ENCODE measurements around the gene ISG20L2. TPM values are rescaled to one million over a fixed set of nuclear protein-coding genes. Genes with fewer than 3 reads are reported as not detected.

The ISG20L2 gene
- total RNA-seq, 1 experiment from 2014 or later = 14.3 TPM

DNA sequence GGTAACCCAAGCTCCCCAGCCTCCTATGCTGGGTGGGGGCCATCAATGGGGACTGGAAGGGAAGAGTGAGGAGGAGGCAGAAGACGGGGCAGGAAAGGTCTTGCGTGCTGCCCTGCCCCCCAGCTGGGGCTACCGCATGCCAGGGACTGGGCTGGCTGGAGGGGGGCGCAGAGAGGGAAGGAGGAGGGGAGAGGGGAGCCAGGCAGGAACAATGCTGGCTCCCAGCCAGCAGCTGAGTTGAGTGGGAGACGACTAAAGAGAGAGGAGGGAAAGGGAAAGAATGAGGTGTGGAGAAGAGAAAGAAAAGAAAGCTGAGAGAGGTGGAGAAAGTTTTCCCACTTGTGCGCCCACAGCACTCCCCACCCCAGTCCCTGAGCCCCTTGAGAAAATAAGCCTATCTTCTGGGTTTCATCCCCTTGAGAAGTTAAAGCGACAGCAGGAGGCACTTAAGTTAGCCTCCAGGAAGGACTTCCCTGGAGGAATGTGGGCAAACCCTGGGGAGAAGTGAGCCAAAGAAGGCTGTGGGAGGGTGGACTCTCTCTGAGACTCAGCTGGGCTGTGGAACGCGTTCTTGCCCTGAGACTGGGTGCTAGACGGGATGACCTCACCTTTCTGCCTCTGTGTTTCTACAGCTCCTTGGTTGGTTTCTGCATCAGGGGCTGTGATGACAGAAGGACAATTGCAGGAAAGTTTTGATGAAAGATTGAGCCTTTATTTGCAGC is 38.5 kb downstream of the ISG20L2 start:
- DNase-seq (ENCODE audit: low read depth) = no peak

DNA sequence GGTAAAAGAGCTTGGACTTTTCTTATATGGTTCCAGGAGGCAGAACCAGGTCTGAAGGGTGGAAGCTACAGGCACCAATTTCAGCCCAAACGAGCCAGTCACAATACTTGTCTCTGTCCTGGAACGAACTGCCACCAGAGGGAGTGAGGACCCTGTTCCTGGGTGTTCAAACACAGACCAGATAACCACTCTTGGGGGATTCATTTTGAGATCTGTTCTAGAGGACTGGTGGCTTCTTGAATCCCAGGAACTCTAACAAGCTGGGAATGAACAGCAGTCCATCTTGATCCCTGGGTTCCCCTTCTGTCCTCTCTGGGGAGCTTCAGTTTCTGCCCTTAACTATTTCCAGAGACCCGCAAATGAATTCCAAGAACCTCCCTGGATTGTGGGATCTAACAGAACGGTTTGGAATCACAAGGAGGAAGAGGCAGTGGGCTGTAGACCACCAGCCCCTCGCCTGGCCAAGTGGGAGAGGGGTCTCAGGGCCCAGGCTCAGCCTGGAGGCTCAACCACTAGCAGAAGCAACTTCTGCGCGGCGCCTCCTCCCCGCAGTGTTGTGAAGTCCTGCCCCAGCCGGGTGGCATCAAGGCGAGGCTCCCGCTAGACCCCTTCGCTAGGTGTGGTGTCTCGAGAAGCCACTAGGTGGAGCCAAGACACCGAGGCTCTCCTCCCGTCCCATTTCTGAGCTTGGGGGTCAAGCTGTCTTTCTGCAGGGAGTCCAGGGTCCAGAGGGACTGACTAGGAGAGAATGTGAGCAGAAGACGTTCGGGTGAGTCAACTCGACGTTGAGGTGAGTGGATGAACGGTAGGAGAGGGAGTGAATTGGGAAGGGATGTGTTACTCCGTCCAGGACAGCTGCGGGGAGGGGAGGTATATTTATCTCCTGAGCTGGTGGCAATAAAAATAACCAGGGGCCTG is 39.3 kb downstream of the ISG20L2 start:
- peak; percentile 78 for DNase-seq (ENCODE audit: low read depth)

DNA sequence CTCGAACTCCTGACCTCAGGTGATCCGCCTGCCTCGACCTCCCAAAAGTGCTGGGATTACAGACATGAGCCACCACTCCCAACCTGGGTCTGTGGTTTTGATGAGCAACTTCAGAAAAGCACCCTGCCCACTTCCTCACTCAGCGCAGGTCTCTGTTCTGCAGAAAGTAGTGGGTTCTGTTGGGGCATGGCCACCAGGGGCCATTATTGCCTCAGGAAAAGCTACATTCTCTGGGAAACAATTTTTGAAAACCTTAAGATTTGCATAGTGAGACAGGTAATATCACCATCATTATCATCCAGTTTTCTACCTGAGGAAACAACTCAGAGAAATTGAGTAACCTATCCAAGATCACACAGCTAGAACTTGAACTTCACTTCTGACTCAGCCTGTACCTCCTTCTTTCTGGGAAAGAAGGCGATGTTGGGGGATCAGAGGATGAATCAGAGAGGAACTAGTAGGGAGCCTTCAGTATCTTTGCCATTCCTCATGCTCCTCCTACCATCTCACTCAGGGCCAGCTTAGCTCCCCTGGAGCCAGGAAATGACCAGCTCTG is 44.3 kb downstream of the ISG20L2 start:
- DNase-seq (ENCODE audit: low read depth) = no peak

DNA sequence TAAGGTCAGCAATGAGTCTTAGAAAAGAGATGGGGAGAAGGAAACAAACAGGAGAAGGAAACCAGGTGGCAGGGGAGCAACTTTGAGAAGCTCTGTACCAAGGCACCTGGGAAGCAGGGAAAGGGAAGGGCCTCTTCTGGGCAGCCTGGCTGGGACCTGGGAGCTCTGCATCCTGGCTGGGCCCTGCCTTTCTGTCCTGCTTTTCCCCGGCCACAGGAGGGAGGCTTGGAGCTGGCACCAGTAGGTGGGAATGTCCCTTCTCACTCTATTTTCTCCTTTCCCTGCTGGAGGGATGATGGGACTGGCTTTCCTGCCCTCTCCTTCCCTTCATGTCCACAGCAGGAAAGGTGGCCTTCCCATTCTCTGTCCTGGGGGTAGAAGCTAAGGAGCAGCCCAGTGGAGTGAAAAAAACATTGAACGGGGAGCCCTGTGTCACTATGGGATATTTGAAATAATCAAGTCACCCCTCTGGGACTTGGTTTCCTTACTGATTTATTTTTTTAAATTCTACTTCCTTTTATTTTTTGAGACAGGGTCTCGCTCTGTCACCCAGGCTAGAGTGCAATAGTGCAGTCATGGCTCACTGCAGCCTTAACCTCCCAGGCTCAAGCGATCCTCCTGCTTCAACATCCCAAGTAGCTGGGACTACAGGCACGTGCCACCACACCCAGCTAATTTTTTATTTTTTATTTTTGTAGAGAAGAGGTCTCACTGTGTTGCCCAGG is 46.2 kb downstream of the ISG20L2 start:
- no peak for DNase-seq (ENCODE audit: low read depth)

DNA sequence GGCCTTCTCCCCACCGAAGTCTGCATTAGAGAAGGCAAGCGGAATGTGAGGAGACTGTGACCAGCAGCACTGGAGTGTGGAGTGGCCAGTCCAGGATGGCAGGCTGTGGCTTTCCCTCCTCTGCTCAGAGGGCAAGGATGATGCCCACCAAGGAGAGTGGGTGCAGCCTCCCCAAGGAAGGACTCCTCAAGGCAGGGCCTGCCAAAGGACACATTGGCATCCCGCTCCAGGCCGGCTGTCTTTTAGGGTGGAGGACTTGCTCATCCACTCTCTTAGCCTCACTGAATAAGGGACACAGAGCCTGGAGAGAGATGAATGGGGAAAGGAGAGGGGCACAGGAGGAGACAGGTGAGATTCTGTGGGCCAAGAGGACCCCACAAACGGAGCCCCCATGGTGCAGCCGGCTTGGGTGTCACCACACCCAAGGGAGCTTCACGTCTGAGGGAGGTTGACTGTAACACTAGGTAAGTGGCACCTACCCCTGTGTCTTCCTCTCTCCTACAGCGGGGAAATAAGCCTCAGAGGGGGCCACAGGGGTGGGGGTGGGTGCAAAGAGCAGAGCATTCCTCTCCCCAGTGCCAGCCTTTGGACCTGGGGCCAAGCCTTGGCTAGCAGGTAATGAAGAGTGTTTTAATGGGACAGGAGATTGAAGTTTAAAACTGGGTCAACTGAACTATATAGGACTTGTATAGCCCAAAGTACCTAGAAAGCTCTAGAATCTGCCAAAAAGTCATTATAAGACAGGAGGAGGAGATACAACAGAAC is 47.2 kb downstream of the ISG20L2 start:
- DNase-seq (ENCODE audit: low read depth) = no peak

DNA sequence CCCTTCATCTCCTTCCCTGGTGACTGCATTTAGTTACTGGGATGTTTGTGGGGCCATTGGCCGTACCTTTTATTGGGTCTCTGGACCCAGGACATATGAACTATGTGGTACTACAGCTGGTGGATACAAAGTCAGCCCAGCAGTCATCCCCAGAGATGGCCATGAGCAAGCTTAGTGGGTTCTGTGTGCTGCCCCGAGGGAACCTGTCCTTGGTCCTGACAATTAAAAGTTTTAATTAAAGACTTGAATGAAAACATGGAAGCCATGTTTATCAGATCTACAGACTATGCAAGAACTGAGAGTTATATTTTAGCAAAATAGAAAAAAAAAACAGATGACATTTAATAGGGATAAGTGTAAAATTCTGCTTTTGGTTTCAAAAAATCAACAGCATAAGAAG is 48.5 kb downstream of the ISG20L2 start:
- DNase-seq (ENCODE audit: low read depth) = no peak

DNA sequence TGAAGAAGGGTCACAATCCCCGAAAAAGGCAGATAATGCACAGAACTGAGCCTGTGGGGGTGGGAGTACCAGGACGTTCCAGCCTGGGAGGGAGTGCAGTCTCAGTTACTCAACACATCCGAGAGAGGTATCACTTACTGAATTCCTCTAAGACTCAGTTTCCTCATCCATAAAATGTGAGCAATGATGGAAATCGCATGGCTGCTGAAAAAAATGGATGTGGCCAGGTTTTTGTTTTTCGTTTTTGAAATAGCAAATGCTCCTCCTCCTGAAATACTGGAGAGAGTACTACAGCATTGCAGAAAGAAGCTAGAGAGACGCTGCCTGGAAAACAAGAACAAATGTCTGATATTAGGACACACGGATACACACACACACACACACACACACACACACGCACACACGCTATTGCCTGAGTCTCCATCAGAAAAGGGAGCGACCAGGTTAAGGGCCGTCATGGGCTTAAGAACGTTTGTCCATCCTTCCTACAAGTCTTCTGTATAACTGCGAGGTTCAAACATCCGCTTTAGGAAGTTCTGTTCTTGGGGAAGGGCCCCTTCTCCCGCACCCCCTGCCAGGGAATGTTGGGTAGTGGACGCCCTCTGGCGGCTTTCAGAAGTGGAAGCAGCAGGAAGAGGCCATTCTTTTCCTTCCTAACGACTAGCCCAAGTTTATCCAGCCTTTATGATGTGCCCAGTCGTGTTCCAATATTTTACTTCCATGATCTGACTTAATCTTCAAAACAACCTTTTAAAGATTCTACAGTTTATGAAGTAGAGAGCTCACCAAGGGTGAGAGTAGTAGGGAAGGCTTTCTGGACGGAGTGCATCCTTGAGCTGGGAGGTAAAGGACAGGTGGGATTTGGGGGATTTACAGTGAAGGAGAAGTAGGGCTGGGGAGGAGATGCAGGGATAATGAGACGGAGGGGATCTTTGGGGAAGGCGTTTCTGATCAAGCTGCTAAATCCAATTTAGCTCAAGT is 50.7 kb downstream of the ISG20L2 start:
- DNase-seq (ENCODE audit: low read depth) = peak; percentile 77

DNA sequence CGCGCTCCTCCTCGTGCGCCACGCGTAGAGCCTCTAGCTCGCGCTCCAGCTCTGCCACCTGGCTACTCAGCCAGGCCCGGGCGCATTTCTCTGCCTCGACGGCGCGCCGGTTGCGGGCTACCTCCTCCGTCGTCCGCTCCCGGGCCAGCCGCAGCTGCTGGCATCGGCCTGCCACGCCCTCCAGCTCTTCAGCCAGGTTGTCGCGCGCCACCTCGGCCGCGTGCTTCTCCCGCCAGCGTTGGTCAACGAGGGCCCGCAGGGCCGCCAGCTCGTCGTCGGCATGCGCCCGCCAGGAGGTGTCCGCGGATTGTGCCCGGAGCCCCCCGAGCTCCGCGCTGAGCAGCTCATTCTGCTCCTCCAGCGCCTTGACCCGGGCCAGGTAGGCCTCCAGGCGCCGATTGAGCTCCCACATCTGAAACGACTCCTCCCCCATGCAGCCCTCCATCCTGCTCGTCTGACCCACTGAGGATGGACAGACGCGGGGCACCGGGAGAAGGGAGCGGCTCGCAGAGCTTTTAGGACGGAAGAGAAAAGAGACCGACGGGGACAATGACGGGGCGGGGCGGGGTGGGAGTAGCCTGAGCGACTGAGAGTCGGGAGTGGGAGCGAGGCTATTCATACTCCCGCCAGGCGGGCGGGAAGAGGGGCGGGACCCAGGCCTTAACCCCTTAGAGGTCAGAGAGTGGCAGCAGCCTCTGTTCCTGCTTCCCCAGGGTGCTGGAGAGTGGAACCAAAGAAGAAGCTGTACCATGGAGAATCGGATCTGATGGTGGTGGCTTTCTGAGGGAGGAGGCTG is 51.5 kb downstream of the ISG20L2 start, which contains the start of gene NES:
Gene NES (minus strand): TSS at position 588 of the 796 bp plus-strand sequence. CDS start 143 bp downstream, at position 445.
- DNase-seq (ENCODE audit: low read depth) = peak; percentile 75

DNA sequence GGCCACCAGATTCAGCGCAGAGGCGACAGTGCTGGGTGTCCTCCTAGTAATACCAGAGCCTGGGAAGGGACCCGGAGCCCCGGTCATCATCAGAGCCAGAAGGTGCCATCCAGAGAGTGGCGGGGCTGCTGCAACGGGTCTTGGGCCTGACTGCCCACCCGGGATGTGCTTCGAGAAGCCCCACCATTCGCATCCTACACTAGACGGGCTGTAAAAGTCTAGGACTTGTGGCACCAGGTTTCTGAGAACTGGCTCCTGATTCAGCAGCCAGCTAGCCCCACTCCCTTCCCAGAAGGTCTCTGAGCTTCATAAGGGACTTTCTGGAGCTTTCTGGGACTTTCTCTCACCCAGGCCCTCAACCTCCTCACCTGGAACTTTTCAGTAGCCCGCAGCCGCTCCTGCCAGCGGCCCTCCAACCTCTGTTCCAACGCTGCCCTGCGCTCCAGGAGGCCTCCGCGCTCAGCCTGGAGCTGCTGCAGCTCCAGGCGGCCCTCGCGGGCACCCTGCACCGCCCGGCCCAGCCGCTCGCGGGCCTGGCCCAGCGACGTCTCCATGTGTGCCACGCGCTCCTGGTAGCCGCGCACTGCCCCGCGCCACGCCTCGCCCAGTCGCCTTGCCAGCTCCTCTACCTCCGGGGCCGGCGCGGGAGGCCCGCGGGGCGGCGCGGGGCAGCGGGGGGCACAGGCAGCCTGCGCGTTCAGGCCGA is 52.3 kb downstream of the ISG20L2 start:
- DNase-seq (ENCODE audit: low read depth) = no peak

DNA sequence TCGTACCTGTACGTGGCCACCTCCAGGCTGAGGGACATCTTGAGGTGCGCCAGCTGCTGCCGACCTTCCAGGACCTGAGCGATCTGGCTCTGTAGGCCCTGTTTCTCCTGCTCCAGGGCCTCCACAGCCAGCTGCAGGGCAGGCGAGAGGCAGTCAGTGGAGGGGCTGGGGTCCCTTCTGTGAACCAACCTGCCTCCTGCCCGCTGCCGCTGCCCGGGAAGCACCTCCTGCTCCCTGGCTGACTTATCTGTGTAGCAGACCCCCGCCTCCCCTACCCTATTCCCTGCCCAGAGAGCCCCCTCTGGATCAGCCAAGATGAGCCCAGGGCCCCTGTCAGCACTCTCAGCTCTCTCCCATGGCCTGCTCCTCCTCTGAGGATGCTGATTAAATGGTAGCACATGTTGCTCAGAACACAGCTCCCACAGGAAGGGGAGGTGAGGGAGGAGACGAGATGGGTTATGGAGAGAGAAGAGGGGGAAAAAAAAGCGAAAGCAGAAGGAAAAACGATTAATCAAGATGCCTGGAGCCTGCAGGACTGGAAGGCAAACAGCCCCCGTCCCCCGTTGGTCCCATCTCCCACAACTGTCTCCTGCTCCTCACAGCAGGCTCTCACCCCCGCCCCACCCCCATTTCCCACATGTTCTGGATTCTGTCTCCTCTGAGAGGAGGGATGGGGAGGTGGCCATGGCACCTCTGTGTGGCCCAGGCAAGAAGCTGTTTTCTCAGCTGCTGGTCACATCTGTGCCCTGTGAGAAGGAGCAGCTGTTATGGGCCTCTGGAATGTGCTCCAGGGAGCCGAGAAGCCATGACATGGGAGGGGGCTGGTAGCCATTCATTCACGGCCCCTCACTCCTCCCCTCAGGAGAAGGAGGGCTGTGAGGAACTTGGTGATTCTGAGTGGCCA is 53.1 kb downstream of the ISG20L2 start:
- DNase-seq (ENCODE audit: low read depth) = peak; percentile 42

DNA sequence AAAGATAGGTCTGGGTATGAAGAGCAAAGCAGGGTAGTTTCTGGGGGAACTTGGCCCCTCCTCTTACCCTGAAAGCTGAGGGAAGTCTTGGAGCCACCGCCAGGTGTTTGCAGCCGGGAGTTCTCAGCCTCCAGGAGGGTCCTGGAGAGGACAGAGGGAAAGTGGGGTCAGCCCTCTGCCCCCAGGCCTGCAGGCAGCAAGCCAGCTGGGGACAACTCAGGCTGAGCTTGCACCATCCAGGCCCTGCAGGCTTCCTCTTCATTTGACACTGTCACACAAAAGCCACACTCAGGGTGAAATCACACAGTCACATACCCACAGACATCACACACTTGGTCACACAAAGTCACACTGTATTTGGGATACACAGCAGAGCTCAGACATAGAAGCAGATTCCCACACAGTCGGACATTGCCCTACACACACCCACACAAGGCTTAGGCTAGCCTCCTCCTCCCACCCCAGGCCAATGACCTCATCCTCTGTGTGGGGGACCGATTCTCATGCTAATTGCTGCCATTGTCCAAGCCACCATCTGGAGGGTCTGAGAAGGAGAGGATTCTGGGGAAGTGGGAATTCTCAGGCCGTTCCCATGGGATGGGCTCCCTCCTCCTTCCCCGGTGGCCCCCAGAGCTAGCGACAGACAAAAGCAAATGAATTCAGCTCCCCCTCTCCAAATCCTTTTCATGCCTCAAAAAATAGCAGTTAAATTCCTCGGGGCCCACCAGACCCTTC is 55.0 kb downstream of the ISG20L2 start:
- DNase-seq (ENCODE audit: low read depth) = peak; percentile 60

Other genes starting within 250 kb of the ISG20L2 start
- 9.9 and 11.4 TPM in 2 replicates for gene MEF2D, start 228.0 kb downstream of the ISG20L2 start, total RNA-seq (2014; rRNA removed; shearing (Covaris generic))
- 32.8 and 35.5 TPM in 2 replicates for gene IQGAP3, start 156.2 kb downstream of the ISG20L2 start, total RNA-seq (2014; rRNA removed; shearing (Covaris generic))
- gene TTC24, start 149.0 kb downstream of the ISG20L2 start, total RNA-seq (2014; rRNA removed; shearing (Covaris generic)) = not detected in 2 replicates
- gene NAXE, start 137.0 kb downstream of the ISG20L2 start, total RNA-seq (2014; rRNA removed; shearing (Covaris generic)) = 85.4 and 91.0 TPM in 2 replicates
- 17.2 and 23.8 TPM in 2 replicates for gene GPATCH4, start 127.3 kb downstream of the ISG20L2 start, total RNA-seq (2014; rRNA removed; shearing (Covaris generic))
- gene HAPLN2, start 109.4 kb downstream of the ISG20L2 start, total RNA-seq (2014; rRNA removed; shearing (Covaris generic)) = not detected in 2 replicates
- gene BCAN, start 86.6 kb downstream of the ISG20L2 start, total RNA-seq (2014; rRNA removed; shearing (Covaris generic)) = 0.12 TPM in 1 of 2 replicates, not detected in the other
- 24.2 and 39.1 TPM in 2 replicates for gene NES, start 51.4 kb downstream of the ISG20L2 start, total RNA-seq (2014; rRNA removed; shearing (Covaris generic))
- gene CRABP2, start 23.2 kb downstream of the ISG20L2 start, total RNA-seq (2014; rRNA removed; shearing (Covaris generic)) = 66.6 and 81.6 TPM in 2 replicates
- gene METTL25B, start 297 bp downstream of the ISG20L2 start, total RNA-seq (2014; rRNA removed; shearing (Covaris generic)) = 6.4 and 6.9 TPM in 2 replicates
- gene MRPL24, start 12.3 kb upstream of the ISG20L2 start, total RNA-seq (2014; rRNA removed; shearing (Covaris generic)) = 57.9 and 68.2 TPM in 2 replicates
- gene HDGF, start 22.9 kb upstream of the ISG20L2 start, total RNA-seq (2014; rRNA removed; shearing (Covaris generic)) = 230 and 306 TPM in 2 replicates
- gene PRCC, start 38.8 kb upstream of the ISG20L2 start, total RNA-seq (2014; rRNA removed; shearing (Covaris generic)) = 18.1 and 25.0 TPM in 2 replicates
- 0.48 TPM in 1 of 2 replicates, not detected in the other for gene SH2D2A, start 88.1 kb upstream of the ISG20L2 start, total RNA-seq (2014; rRNA removed; shearing (Covaris generic))
- not detected in 2 replicates for gene INSRR, start 130.4 kb upstream of the ISG20L2 start, total RNA-seq (2014; rRNA removed; shearing (Covaris generic))
- gene NTRK1, start 132.1 kb upstream of the ISG20L2 start, total RNA-seq (2014; rRNA removed; shearing (Covaris generic)) = not detected in 2 replicates
- gene PEAR1, start 165.0 kb upstream of the ISG20L2 start, total RNA-seq (2014; rRNA removed; shearing (Covaris generic)) = not detected in 2 replicates
- not detected in 2 replicates for gene LRRC71, start 191.9 kb upstream of the ISG20L2 start, total RNA-seq (2014; rRNA removed; shearing (Covaris generic))

Measured in RPMI7951 (cell line).